Epithelial cell of proximal tubule (primary cell): Measurements from ENCODE around the gene SCP2. TPM values are rescaled to one million over a fixed set of nuclear protein-coding genes. Genes with fewer than 3 reads are reported as not detected.
"Not testable (repeated sequence)": the region's sequence is repeated elsewhere in the genome, so short reads cannot be mapped to it uniquely, and the experiment has no call there.

Source experiments
- DNase-seq: peaks from one replicate; pipeline ENCODE4 v3.0.0-alpha.2; 2011; ENCODE audit warnings: low read depth
- H3K4me3 ChIP-seq: 2 replicates; pipeline ENCODE4 v1.5.1; 2011; ENCODE audit warnings: low read depth, mild to moderate bottlenecking, low read length
- total RNA-seq: library from RNA; depleted of rRNA; stranded (reverse); fragments of >200 nt; gene quantifications from 2 replicates; pipeline ENCODE4 v1.2.3, GENCODE V29; 2015
- TF ChIP-seq, protein P1 (sequence below): conservative IDR thresholded peaks from 2 replicates; pipeline ENCODE4 v1.5.1; 2012; ENCODE audit warnings: low read depth, mild to moderate bottlenecking, low read length

The SCP2 gene
- total RNA-seq, 1 donor from 2014 or later, result 110 TPM

DNA sequence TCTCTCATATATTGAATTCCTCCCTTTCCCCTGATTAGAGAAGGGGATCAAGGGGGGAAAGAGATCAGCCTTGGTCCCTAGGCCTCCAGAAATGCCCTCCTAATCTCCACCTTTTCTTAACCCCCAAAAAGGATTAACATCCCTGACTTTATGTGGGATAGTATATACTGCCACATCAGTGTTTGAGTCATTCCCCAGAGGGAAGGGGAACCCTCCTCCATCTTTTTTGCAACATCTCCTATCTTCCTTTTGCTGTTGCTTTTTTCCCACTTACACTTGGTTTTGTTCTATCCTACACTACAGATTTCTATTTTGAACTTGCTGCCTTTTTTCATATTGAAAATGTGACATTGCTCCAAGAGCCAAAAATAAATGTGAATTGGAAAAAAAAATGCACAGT, 69.6 kb downstream of the SCP2 start:
- TF ChIP-seq, protein P1, sequence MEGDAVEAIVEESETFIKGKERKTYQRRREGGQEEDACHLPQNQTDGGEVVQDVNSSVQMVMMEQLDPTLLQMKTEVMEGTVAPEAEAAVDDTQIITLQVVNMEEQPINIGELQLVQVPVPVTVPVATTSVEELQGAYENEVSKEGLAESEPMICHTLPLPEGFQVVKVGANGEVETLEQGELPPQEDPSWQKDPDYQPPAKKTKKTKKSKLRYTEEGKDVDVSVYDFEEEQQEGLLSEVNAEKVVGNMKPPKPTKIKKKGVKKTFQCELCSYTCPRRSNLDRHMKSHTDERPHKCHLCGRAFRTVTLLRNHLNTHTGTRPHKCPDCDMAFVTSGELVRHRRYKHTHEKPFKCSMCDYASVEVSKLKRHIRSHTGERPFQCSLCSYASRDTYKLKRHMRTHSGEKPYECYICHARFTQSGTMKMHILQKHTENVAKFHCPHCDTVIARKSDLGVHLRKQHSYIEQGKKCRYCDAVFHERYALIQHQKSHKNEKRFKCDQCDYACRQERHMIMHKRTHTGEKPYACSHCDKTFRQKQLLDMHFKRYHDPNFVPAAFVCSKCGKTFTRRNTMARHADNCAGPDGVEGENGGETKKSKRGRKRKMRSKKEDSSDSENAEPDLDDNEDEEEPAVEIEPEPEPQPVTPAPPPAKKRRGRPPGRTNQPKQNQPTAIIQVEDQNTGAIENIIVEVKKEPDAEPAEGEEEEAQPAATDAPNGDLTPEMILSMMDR, result no peak
- no peak overlapping the region for H3K4me3 ChIP-seq
- DNase-seq, result no peak

DNA sequence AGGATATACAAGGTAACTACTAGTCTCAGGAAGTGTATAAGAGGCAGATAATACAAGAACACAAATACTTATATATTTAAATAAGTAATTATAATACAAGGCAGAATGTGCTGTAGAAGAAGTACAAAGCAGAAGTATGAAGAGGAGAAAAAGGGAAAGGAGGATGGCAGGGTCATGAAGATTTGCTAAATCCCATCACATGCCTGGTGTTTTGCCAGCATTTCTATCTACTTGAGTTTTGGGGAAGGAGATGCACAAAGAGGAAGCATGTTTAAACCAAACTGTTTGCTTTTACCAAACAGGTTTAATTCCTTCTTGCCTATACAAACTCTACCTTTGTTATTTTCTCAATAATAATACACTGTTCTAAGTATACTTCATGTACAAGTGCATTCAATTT, 74.1 kb downstream of the SCP2 start:
- H3K4me3 ChIP-seq, result no peak overlapping the region
- TF ChIP-seq, protein P1, result no peak
- DNase-seq, result no peak

DNA sequence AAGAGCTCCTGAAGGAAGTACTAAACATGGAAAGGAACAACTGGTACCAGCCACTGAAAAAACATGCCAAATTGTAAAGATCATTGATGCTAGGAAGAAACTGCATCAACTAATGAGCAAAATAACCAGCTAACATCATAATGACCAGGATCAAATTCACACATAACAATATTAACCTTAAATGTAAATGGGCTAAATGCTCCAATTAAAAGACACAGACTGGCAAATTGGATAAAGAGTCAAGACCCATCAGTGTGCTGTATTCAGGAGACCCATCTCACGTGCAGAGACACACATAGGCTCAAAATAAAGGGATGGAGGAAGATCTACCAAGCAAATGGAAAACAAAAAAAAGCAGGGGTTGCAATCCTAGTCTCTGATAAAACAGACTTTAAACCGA, 79.5 kb downstream of the SCP2 start:
- H3K4me3 ChIP-seq, result not testable (repeated sequence)

DNA sequence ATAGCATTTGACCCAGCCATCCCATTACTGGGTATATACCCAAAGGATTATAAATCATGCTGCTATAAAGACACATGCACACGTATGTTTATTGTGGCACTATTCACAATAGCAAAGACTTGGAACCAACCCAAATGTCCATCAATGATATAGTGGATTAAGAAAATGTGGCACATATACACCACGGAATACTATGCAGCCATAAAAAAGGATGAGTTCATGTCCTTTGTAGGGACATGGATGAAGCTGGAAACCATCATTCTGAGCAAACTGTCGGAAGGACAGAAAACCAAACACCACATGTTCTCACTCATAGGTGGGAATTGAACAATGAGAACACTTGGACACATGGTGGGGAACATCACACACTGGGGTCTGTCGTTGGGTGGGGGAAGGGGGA, 83.2 kb downstream of the SCP2 start:
- DNase-seq, H3K4me3 ChIP-seq: not testable (repeated sequence)

More for the DNA sequence above, 79.5 kb downstream of the SCP2 start:
- DNase-seq, result not testable (repeated sequence)

DNA sequence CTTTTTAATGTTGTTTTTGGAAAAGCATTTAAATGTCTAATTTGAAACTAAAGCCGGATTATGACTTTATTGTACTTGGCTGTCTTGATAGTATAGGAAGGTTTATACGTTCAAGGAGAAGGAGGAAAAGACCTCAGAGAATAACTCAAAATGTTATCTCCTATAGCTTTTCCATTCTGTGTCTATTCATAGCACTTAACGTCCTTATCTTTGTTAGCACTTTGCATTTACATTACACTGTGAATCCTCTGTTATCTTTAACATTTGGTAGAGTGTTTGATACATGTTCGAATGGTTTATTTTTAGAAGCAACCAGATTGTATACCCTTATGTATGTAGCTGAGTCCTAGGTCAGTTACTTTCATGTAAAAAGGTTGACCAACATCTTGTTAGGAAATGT, 84.1 kb downstream of the SCP2 start:
- no peak for DNase-seq
- TF ChIP-seq, protein P1, result no peak
- no peak overlapping the region for H3K4me3 ChIP-seq

DNA sequence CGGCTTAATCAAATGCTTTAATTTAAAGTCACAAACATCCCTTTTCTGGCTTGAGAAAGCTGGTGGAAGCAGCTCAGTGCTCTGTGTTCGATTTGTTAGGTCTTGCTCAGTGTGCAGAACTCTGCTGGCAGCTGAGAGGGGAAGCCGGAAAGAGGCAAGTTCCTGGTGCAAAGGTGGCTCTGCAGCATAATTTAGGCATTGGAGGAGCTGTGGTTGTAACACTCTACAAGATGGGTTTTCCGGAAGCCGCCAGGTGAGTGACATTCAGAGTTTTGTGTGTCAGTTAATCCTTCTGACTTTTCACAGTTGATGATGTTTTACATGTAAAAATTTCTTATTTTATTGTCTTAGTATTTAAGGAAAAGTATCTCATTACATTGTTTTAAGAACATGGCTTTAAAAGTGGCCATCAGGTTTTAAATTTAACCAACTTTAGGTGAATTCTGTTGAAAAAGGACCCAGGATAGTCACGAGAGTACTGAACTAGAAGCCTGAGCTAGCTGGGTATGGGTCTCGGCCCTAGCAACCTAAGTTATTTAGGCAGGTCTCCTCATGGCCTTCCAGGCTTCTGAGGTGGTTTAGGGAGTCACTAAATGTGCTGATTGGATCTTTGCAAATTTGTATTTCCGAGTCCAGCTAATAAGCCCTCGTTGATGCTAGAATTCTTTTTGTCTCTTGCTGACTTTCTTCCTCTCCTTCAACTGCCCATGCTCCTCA, 87.9 kb downstream of the SCP2 start:
- peak; percentile 60 for DNase-seq

DNA sequence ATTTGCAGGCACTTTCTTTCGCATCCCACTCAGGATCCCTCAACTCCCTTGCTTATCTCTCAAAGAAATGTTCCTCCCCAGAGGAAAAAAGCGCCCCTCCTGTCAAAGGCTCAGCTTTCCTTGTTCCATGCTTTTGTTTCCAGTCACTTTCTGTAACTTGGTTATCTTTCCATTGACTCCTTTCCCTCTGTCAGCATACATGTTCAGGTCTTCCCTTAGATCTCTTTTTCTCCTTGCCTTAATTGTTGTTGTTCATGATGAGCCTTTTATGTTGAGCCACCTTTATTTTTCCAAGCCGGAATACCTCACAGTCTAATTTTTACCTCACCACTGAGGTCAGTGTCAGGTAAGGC, 88.4 kb downstream of the SCP2 start:
- TF ChIP-seq, protein P1, result no peak
- H3K4me3 ChIP-seq, result peak overlapping the region; percentile 78
- no peak for DNase-seq

More for the DNA sequence above, 87.9 kb downstream of the SCP2 start:
- TF ChIP-seq, protein P1, result no peak
- H3K4me3 ChIP-seq, result peak overlapping the region; percentile 78

DNA sequence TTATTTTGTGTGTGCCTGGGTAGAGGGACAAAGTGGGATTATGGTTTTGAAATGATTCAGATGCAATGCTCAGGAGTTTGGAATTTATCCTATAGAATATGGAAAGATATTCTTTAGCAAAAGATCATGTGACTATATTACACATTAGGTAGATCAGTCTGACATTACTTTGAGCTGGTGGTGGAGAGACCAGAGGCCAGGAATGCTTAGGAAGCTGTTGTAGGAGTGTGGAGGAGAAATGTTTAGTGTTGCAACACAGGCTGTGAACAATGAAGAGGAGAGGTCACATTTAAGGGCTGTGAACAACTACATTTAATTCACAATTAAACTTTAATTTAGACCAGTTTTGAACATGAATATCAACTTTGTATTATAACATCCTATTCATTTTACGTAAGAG, 89.6 kb downstream of the SCP2 start:
- TF ChIP-seq, protein P1, result no peak
- no peak overlapping the region for H3K4me3 ChIP-seq
- no peak for DNase-seq
